Epithelial cell of prostate (primary cell): Measurements from ENCODE around the gene HBQ1.
"Not testable (repeated sequence)": the region's sequence is repeated elsewhere in the genome, so short reads cannot be mapped to it uniquely, and the experiment has no call there.

Experiments used
- DNase-seq: peaks from one replicate; pipeline ENCODE4 v3.0.0-alpha.2; 2011; ENCODE audit warnings: low read depth, low spot score
- H3K27ac ChIP-seq: fragments of 450-650 bp; 2 replicates; pipeline ENCODE4 v1.5.1; 2017; ENCODE audit warnings: mild to moderate bottlenecking

Gene HBQ1

DNA sequence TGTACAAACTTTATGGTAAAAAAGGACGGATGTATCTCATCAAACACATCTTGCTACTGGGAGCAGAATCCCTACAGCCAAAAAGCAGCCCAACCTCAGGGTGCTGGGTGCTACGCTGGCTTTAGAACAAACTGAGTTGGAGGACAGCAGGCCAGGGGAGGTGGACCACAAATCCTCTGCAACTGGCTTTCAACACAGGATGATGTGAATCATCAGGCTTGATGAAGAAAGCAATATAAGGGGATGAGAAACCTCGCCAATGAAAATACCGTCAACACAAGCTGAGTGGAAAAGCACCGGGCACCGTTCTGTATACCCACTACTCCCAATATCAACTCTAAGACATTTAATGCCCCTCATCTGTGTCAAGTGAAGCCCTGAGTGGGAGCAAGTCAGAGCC, 14.3 kb downstream of the HBQ1 start:
- DNase-seq = no peak
- H3K27ac ChIP-seq = no peak overlapping the region

DNA sequence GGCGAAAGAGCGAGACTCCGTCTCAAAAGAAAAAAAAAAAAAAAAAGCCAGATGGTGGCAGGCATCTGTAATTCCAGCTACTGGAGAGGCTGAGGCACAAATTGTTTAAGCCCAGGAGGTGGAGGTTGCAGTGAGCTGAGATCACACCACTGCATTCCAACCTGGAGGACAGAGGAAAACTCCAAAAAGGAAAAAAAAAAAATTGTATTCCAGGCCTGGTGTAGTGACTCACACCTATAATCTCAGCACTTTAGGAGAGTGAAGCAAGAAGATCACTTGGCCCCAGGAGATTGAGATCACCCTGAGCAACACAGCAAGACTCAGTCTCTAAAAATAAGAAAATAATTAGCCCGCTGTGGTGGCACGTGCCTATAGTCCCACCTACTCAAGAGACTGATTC, 20.1 kb downstream of the HBQ1 start:
- no peak for DNase-seq
- H3K27ac ChIP-seq = no peak overlapping the region

DNA sequence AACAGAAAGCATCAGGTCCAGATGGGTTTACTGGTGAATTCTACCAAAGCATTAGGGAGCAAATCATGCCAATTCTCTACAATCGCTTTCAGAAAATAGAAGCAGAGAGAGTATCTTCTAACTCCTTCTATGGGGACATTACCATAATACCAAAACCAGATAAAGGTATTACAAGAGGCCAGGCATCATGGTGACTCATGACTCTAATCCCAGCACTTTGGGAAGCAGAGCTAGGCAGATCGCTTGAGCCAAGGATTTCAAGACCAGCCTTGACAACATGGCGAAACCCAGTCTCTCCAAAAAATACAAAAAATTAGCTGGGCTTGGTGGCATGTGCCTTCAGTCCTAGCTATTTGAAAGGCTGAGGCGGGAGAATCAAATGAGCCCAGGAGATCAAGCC, 23.0 kb downstream of the HBQ1 start:
- DNase-seq = no peak
- no peak overlapping the region for H3K27ac ChIP-seq

DNA sequence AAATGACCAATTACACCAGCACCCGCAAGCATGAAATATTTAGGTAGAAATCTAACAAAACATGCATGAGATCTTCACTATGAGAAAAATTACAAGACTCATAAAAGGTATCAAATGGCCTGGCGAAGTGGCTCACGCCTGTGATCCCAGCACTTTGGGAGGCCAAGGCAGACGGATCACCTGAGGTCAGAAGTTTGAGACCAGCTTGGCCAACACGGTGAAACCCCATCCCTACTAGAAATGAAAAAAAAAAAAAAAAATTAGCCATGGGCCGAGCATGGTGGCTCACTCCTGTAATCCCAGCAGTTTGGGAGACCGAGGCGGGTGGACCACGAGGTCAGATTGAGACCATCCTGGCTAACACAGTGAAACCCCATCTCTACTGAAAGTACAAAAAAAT, 23.8 kb downstream of the HBQ1 start:
- not testable (repeated sequence) for H3K27ac ChIP-seq, DNase-seq

DNA sequence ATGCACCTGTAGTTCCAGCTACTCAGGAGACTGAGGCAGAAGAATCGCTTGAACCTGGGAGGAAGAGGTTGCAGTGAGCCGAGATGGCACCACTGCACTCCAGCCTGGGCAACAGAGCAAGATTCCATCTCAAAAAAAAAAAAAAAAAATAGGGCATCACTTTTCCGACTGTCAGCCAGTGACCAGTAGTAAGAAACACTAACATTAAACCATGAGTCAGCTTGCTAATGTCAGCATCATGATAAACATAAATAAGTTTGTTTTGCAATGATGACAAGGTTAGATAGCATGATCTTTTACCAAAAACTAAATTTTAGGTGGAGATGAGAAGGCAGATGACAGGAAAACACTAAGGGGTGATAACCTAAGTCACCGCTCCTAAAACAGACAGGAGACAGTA, 29.1 kb downstream of the HBQ1 start:
- DNase-seq, H3K27ac ChIP-seq: not testable (repeated sequence)

DNA sequence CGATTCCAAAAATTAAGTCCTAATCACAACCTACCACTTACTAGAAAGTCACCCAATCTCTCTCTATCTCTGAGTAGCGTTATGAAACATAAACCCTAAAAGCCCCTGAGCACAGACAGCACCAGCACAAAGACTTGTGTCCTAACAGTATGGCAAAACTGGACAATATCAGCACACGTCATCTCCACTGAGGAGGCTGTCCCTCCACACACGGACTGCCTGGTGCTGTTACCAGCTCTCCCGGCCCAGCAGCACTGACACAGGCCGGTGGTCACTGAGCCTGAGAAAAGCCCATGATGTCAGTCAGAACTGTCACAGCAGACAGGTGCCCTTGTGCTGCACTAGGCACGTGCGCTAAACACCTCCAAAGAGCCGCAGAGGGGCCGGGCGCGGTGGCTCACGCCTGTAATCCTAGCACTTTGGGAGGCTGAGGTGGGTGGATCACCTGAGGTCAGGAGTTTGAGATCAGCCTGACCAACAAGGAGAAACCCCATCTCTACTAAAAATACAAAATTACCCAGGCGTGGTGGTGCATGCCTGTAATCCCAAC, 31.4 kb downstream of the HBQ1 start:
- not testable (repeated sequence) for H3K27ac ChIP-seq, DNase-seq

DNA sequence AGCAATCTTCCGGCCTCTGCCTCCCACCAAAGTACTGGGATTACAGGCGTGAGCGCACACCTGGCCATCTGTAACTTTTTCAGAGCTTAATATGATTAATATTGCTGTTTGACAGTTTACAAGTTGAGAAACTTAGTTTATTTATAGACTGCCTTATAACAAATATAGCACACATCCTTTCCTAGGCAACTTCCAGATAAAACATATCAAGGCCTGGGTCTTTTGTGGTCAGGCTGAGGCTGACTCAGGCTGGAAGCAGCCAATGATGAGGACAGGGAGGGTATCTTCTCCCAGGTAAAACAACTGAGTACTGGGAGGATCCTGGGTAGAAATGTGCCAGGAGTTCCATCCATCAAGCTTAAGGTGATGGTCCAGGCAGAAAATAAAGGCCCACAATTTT, 32.7 kb downstream of the HBQ1 start:
- H3K27ac ChIP-seq = no peak overlapping the region
- DNase-seq = no peak

DNA sequence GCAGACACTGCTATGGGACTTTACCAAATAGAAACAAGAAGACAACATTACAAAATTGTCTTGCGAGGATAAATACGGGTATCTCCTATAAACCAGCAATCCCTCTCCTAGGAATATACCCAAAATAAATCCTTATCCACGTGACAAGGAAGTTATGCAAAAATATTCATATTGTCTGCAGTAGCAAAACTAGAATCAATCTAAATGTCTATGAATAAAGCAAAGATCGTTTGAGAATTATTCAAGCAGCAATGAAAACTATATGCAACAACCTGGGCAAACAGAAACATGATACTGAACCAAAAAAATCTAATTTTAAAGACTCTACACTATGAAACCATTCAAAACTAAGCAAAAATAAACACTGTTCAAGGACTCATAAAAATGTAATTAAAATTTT, 39.8 kb downstream of the HBQ1 start:
- no peak overlapping the region for H3K27ac ChIP-seq
- no peak for DNase-seq

DNA sequence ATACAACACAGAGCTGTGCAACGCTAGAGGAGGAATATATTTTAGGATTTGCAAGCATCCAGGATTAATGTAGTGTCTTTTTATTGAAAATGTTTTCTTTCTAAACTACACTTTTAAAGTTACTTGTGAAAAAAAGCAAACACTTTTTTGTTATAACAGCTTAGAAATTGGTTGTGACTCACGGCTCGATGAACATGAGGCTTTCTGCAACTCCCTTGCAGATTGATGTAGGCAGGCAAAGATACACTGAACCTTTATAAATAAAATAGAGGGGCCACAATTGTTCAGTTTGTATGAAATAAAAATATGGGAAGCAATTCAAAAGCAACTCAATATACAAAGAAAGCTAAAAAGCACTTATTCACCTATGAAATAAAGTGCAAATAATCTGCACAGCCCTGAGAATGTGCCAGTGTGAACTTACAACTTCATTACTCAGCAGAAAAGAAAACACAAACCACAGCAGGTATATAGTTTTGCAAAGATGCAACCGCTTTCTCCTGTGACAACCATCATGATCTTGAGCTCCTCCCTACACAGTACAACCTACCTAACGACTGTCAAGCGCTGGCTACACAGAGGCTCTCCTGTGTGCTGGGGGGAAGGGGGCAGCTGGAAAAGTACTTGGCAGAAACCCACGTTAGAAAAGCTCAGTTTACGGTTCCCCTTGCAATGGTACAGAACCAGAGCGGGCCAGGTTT, 48.0 kb downstream of the HBQ1 start:
- no peak for DNase-seq
- H3K27ac ChIP-seq = peak overlapping the region; percentile 83

DNA sequence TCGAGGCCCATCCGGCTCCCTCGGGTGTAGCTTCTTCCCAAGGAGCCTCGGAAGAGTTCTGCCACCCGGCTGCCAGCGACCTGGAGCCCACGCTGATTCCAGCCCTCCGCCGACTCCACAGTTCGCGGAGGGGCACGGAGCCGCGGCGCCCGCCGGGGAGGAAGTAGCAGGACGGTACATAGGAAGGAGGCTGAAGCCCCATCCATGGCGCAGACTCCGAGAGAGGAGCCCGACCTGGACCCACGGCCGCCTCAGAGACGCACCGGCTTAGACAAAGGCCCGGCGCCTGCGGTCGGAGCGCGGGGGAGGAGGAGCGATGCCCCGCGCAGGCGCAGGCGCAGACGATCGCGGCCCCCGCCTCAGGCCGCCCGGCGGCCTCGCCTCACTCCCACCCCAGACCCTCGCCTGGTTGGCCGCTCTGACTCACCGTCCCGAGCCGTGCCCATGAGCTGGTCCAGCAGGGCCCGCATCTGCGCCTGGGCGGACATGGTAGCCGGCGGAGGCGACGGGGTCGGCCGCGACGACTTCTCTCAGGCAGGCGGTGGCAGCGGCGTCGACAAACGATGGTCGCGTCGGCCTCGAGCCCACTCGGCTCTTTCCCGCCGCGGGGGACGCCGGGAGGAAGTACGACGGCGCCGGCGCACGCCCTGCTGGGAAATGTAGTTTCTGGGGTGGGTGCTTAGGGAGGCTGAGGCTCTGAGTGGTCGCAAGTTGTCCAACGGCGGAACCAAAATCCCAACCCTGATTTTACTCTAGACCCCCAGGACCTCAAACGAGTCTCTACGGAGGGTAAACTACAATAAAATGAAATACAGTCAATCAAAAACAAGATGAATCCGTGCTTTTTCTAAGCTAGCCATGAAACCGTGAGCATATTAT, 48.8 kb downstream of the HBQ1 start, which contains the start of gene LUC7L:
TSS of gene LUC7L (minus strand) at position 598 of the 879 bp plus-strand sequence. CDS start at position 488, 110 bp downstream.
- H3K27ac ChIP-seq = peak within 1 kb of the TSS; percentile 83
- DNase-seq = no peak

DNA sequence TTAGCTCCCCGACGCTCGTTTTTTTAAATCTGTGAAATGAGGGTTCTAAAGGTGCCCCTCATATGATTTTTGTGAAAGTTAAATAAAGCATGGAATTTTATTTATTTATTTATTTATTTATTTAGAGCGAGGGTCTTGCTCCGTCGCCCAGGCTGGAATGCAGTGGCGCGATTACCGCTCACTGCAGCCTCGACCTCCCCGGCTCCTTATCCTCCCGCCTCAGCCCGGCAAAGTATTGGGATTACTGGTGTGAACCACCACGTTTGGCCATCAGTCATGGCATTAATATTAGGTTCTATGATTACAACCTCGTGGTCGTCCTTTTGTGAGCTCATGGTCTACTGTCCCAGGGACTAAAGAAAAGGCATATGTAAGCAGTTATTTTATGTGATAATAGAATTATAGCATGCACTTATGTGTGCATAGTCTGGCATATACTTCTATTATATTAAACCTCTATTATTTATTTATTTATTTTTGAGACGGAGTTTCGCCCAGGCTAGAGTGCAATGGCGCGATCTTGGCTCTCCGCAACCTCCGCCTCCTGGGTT, 49.5 kb downstream of the HBQ1 start:
- no peak for DNase-seq
- no peak overlapping the region for H3K27ac ChIP-seq

DNA sequence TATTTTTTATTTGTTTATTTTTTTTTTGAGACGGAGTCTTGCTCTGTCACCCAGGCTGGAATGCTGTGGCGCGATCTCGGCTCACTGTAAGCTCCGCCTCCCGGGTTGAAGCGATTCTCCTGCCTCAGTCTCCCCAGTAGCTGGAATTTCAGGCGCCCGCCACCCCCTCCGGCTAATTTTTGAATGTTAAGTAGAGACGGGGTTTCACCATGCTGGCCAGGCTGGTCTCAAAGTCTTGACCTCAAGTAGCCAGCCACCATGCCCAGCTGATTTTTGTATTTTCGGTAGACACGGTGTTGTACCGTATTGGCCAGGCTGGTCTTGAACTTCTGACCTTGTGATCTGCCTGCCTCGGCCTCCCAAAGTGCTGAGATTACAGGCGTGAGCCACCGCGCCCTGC, 50.1 kb downstream of the HBQ1 start:
- DNase-seq = not testable (repeated sequence)

More for the DNA sequence above, 50.1 kb downstream of the HBQ1 start:
- H3K27ac ChIP-seq = not testable (repeated sequence)
